Gastroesophageal sphincter (tissue), 4 donors: ENCODE results near the gene GMPR2. TPM values are rescaled to one million over a fixed set of nuclear protein-coding genes. Genes with fewer than 3 reads are reported as not detected.
"Not testable (repeated sequence)": the region's sequence is repeated elsewhere in the genome, so short reads cannot be mapped to it uniquely, and the experiment has no call there.

Experiments
- ATAC-seq: fragments of 150-250 bp; one replicate; pipeline ENCODE4 v1.9.1; 2016; ENCODE audit warnings: mild to moderate bottlenecking, moderate library complexity
- H3K27ac ChIP-seq, 4 donors: fragments of 200-600 bp; sonication (generic) in 3 of 4; 1 replicate in 3 of 4; 2 replicates in 1 of 4; pipeline ENCODE4 v1.5.1; 2016 to 2019
- H3K27me3 ChIP-seq: fragments of 200-600 bp; sonication (generic); one replicate; pipeline ENCODE4 v1.5.1; 2019
- H3K36me3 ChIP-seq, 2 donors: fragments of 200-600 bp; sonication (generic); one replicate each; pipeline ENCODE4 v1.5.1; 2019; ENCODE audit warnings: control low read depth in 1 of 2
- H3K4me1 ChIP-seq, 3 donors: fragments of 200-600 bp; sonication (generic); 1 replicate in 2 of 3; 2 replicates in 1 of 3; pipeline ENCODE4 v1.5.1; 2016 to 2019; ENCODE audit warnings: control low read depth in 2 of 3
- H3K4me3 ChIP-seq, 2 donors: fragments of 200-600 bp; sonication (generic); one replicate each; pipeline ENCODE4 v1.5.1; 2019; ENCODE audit warnings: mild to moderate bottlenecking in 1 of 2, moderate library complexity in 1 of 2
- H3K9me3 ChIP-seq, 3 donors: fragments of 200-600 bp; sonication (generic); one replicate each; pipeline ENCODE4 v1.5.1; 2017 to 2019; ENCODE audit warnings: control low read depth in 2 of 3
- CTCF ChIP-seq, 4 experiments: fragments of 200-600 bp in 2 of 4; fragments of 450-650 bp in 2 of 4; sonication (generic) in 1 of 4; IDR thresholded peaks; one replicate each; pipeline ENCODE4 v1.5.1; 2017 to 2019; ENCODE audit warnings: antibody characterized with exemption in 4 of 4, mild to moderate bottlenecking in 2 of 4, moderate library complexity in 2 of 4
- EP300 ChIP-seq: sonication (generic); formaldehyde crosslinking; IDR thresholded peaks from one replicate; pipeline ENCODE4 v1.6.1; 2017; ENCODE audit warnings: antibody characterized with exemption, mild to moderate bottlenecking
- POLR2A ChIP-seq, 2 donors: fragments of 450-650 bp; IDR thresholded peaks; one replicate each; pipeline ENCODE4 v1.6.1; 2017; ENCODE audit warnings: antibody characterized with exemption in 2 of 2, mild to moderate bottlenecking in 2 of 2, moderate library complexity in 1 of 2
- POLR2AphosphoS5 ChIP-seq: sonication (generic); formaldehyde crosslinking; IDR thresholded peaks from one replicate; pipeline ENCODE4 v1.6.1; 2017; ENCODE audit warnings: antibody characterized with exemption
- WGBS, 2 donors: methylation state at CpG; one replicate each; pipeline ENCODE4 v1.1.5; 2018; ENCODE audit warnings: low coverage in 1 of 2; 5-methylcytosine and 5-hydroxymethylcytosine counted together
- total RNA-seq, 4 donors: library from RNA; depleted of rRNA; stranded (reverse); fragments of >200 nt; gene quantifications; one replicate each; pipeline ENCODE4 v1.1.0, GENCODE V29; 2016

The GMPR2 gene
- total RNA-seq, 4 donors from 2014 or later: 46.0 to 70.5 (median 59.8) TPM

GRCh38 chr14:24238527-24239037 lies 5.9 kb downstream of the GMPR2 start:
- ATAC-seq: no peak
- peaks cover 0 to 60% of the 10 kb centered on the region in 2 donors for H3K36me3 ChIP-seq
- 78 to 84% methylated on average over 4 to 5 of the region's 5 CpGs for WGBS, 2 donors
- H3K27ac ChIP-seq: peak overlapping the region in 1 of 4 donors; percentile 11
- H3K9me3 ChIP-seq: no peaks in the 10 kb centered on the region
- TF ChIP-seq EP300 (no peak), POLR2AphosphoS5 (no peak), CTCF (IDR thresholded peaks at IDR 0.05) (no peak), POLR2A (IDR thresholded peaks at IDR 0.05) (peak in 1 of 2 donors; percentile 7)
- H3K27me3 ChIP-seq: no peaks in the 10 kb centered on the region
- H3K4me3 ChIP-seq: no peak overlapping the region
- H3K4me1 ChIP-seq: peaks cover 3 to 74% (median 37%) of the 10 kb centered on the region in 3 donors

GRCh38 chr14:24240110-24240918 lies 7.6 kb downstream of the GMPR2 start:
- 87% methylated on average over 4 of the region's 9 CpGs; no CpG with 5 or more reads in 1 of the 2 donors for WGBS, 2 donors
- H3K4me3 ChIP-seq: no peak overlapping the region
- peaks cover 0 to 60% of the 10 kb centered on the region in 2 donors for H3K36me3 ChIP-seq

GRCh38 chr14:24241829-24242443 lies 9.2 kb downstream of the GMPR2 start:
- H3K9me3 ChIP-seq: no peaks in the 10 kb centered on the region
- peak overlapping the region; percentile 53 to 57 for H3K4me3 ChIP-seq
- peak overlapping the region; percentile 89 to 99 (median 94) for H3K27ac ChIP-seq
- H3K36me3 ChIP-seq: peaks cover 0 to 45% of the 10 kb centered on the region in 2 donors
- no peaks in the 10 kb centered on the region for H3K27me3 ChIP-seq
- WGBS, 2 donors: 0% methylated on average over 14 of the region's 39 CpGs; no CpG with 5 or more reads in 1 of the 2 donors
- TF ChIP-seq CTCF (IDR thresholded peaks at IDR 0.05) (peak; percentile 51 to 88 (median 78)), POLR2AphosphoS5 (no peak), POLR2A (IDR thresholded peaks at IDR 0.05) (no peak)
- peak; percentile 93 for ATAC-seq
- peaks cover 2 to 56% (median 29%) of the 10 kb centered on the region in 3 donors for H3K4me1 ChIP-seq

More at GRCh38 chr14:24240110-24240918, 7.6 kb downstream of the GMPR2 start:
- peaks cover 2 to 60% (median 29%) of the 10 kb centered on the region in 3 donors for H3K4me1 ChIP-seq
- peak overlapping the region in 3 of 4 donors; percentile 89 to 99 (median 99) for H3K27ac ChIP-seq
- TF ChIP-seq POLR2AphosphoS5 (no peak), EP300 (no peak), POLR2A (IDR thresholded peaks at IDR 0.05) (no peak), CTCF (IDR thresholded peaks at IDR 0.05) (no peak)
- H3K9me3 ChIP-seq: no peaks in the 10 kb centered on the region
- no peaks in the 10 kb centered on the region for H3K27me3 ChIP-seq
- ATAC-seq: no peak

GRCh38 chr14:24243336-24243836 lies 10.7 kb downstream of the GMPR2 start:
- 36 to 48% methylated on average over 2 to 9 of the region's 10 CpGs for WGBS, 2 donors
- peaks cover 2 to 46% (median 29%) of the 10 kb centered on the region in 3 donors for H3K4me1 ChIP-seq
- H3K27ac ChIP-seq: peak overlapping the region; percentile 89 to 99 (median 94)
- peak overlapping the region; percentile 53 to 57 for H3K4me3 ChIP-seq
- no peak for ATAC-seq
- TF ChIP-seq POLR2AphosphoS5 (no peak), CTCF (IDR thresholded peaks at IDR 0.05) (no peak), POLR2A (IDR thresholded peaks at IDR 0.05) (no peak), EP300 (no peak)
- H3K36me3 ChIP-seq: peaks cover 0 to 31% of the 10 kb centered on the region in 2 donors
- no peaks in the 10 kb centered on the region for H3K9me3 ChIP-seq
- no peaks in the 10 kb centered on the region for H3K27me3 ChIP-seq

GRCh38 chr14:24245350-24245749 lies 12.6 kb downstream of the GMPR2 start:
- H3K27me3 ChIP-seq, H3K4me3 ChIP-seq, H3K9me3 ChIP-seq, ATAC-seq, H3K27ac ChIP-seq: not testable (repeated sequence)
- peaks cover 0 to 11% of the 10 kb centered on the region in 2 donors for H3K36me3 ChIP-seq
- WGBS, 2 donors: 90 to 93% methylated on average over 2 to 4 of the region's 11 CpGs
- peaks cover 2 to 26% (median 16%) of the 10 kb centered on the region in 3 donors for H3K4me1 ChIP-seq
